Sigmoid colon (tissue), 4 donors: ENCODE measurements around the gene LARP4B.

Experiments used
- CTCF ChIP-seq, 4 experiments: fragments of 450-650 bp in 3 of 4; fragments of 200-600 bp in 1 of 4; IDR thresholded peaks; one replicate each; pipeline ENCODE4 v1.5.1; 2016 to 2019; ENCODE audit warnings: antibody characterized with exemption in 4 of 4, mild to moderate bottlenecking in 3 of 4, moderate library complexity in 2 of 4
- POLR2A ChIP-seq, 2 donors: fragments of 450-650 bp; IDR thresholded peaks; one replicate each; pipeline ENCODE4 v1.6.1; 2016; ENCODE audit warnings: antibody characterized with exemption in 2 of 2, mild to moderate bottlenecking in 2 of 2, moderate library complexity in 2 of 2
- POLR2AphosphoS5 ChIP-seq, 4 donors: sonication (generic); formaldehyde crosslinking; IDR thresholded peaks; one replicate each; pipeline ENCODE4 v1.6.1; 2017; ENCODE audit warnings: antibody characterized with exemption in 4 of 4

DNA sequence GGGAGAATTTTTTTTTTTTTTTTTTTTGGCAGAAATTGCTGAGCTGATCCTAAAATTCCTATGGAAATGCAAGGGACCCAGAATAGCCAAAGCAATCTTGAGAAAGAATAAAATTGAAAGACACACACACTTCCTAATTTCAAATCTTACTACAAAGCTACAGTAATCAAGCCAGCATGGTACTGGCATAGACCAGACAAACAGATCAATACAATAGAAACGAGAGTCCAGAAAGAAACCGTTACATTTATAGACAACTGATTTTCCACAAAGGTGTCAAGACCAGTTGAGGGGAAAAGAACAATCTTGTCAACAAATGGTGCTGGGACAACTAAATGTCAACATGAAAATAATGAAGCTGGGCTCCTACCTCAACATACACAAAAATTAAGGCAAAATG, 34.5 kb downstream of the LARP4B start:
- TF ChIP-seq CTCF (IDR thresholded peaks at IDR 0.05) = no peak
- no peak for TF ChIP-seq POLR2A (IDR thresholded peaks at IDR 0.05)
- TF ChIP-seq POLR2AphosphoS5 (IDR thresholded peaks at IDR 0.05) = no peak
